MV-4-11 (cell line): Measurements from ENCODE around the gene SPANXN4.
A peak's percentile ranks its signal among the peaks of the same experiment; 100 is the strongest.

Source experiments
- DNase-seq: peaks from one replicate; lab custom pipeline; 2025; lab: John Stamatoyannopoulos, UW

Gene SPANXN4, protein sequence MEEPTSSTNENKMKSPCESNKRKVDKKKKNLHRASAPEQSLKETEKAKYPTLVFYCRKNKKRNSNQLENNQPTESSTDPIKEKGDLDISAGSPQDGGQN

DNA sequence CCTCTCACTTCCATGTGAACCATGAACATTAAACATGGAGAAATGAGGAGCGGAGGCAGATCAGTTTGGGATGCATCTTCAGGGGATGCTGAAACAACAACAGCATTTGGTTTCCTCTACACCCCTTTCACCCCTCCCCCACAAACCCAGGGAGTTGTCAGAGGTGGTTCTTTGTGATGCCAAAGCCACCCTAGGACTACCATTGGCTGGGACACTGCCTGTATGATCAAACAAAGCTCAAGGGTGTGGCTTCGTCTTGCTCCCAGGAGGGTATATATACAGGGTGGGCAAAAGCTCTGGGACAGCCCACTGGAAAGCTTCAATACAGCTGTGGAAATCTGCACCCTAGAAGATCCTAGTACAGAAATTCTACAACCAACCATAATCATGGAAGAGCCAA is at the start of gene SPANXN4:
Gene SPANXN4 (plus strand): TSS at position 301 of the 400 bp plus-strand sequence. CDS start 87 bp downstream, at position 388.
- no peak for DNase-seq

DNA sequence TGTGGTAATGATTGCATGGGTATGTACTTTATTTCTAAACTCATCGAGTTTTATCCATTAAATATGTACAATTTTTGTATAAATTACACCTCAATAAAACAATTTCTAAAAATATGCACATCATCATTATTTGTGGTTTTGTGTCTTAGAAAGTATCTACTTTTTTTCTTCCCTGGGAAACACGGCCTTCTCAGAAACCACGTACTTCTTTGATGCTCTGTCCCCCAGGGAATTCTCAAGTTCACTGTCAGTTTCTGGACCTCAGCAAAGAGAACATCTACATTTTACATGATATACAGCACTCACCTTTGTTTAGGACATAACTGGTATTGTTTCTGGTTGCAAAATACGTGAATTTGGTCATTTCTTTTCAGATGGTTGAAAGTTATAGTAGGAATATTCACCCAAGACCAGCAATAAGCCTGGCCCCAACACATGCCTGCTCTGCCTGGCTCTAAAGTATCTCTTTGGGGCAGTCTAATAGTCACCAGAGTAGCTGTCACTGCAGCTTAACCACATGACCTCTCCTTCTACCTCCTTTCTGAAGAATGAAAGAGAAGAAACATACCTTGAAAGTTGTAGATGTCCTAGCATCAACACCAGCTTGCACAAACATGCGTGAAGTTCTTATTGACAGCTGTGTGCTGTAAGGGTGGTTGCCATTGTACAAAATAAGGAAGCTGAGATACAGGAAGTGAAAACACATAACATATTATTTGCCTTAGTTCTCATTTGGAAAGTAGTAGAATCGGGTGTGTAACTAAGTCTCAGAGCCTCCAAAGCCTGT is 48.4 kb upstream of the SPANXN4 start:
- DNase-seq: peak; percentile 80

DNA sequence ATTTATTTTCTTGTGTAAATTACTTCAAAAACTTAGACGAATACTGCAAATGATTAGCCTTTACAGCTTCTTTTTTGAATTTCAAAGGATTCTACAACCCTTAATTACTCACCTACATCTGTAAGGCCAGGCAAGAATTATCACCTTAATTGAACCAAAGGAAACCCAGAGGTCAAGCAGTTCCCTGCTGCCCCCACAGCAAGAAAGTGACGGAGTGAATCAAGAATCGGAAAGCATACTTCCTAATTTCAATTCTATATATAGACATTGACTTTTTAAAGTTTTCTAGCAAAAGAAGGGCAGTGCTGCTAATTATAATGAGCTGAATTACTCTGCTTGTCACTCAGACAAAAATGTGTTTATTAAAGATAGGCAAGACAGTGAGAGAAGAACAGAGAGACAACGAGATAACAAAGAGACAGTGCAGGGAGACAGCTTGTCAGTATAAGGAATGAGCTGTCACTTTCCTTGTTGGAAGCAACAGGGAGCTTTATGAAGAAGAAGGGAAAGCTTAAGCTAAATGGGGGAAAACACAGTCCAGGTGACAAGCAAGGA is 47.5 kb upstream of the SPANXN4 start:
- DNase-seq: peak; percentile 33

DNA sequence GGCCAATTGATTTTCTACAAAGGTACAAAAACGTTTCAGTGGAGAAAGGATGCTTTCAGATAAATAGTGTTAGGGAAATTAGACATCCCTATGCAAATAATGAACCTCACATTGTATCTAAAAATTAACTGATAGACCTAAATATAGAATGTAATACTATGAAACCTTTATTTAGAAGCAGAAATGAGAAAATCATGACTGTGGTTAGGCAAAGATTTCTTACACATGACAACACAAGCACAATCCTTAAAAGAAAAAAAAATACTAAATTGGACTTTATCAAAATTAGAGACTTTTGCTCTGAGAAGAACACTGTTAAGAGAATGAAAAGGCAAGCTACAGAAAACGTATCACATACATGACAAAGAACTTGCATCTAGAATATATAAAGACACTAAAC is 43.0 kb upstream of the SPANXN4 start:
- DNase-seq: no peak

DNA sequence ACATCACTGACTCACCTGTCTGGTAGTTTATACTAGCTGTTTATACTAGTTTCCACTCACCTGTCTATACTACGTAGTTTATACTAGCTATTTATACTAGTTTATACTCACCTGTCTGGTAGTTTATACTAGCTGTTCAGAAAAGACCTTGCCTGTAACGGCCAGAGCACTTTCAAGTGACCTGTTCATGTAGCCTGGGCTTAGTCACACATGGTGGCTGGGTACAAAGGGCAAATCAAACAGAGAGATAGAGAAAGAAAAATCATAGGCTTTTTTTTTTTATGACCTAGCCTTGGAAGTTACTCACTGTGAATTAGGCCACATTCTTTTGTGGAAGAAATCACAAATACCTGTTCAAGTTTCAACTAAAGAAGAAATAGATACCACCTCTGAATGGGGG is 30.7 kb upstream of the SPANXN4 start:
- DNase-seq: no peak

DNA sequence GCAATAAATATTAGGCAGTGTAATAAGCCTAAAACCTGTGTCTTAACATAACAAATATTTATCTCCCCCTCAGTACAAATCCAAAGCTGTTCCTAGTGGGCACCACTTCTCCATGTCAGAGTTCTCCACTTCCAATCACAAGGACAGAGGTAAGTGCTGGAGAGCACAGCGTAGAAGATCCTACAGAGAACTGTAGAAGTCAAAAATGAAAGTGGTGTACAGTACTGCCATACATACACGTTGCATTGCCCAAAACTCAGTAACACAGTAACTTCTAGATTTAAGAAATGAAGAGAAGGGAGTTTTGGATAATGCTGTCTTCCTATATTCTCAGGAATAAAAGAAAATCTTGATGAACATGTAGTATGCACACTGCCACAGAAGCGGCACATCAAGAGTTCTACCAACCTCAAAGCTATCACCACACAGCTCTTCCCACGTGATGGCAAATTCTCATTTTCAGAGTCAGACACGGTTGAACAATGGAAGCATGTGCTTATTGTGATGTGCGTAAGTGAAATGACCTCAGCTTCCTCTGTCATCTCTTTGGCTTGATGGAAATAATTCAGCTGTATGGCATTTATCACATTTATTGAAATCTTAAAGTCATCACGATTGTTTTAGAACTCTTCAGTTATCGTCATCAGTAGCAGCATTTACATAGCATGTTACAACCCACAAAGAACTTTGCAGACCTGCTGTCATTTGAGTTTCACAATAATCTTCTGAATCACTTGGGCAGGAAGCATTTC is 27.1 kb upstream of the SPANXN4 start:
- peak; percentile 84 for DNase-seq

DNA sequence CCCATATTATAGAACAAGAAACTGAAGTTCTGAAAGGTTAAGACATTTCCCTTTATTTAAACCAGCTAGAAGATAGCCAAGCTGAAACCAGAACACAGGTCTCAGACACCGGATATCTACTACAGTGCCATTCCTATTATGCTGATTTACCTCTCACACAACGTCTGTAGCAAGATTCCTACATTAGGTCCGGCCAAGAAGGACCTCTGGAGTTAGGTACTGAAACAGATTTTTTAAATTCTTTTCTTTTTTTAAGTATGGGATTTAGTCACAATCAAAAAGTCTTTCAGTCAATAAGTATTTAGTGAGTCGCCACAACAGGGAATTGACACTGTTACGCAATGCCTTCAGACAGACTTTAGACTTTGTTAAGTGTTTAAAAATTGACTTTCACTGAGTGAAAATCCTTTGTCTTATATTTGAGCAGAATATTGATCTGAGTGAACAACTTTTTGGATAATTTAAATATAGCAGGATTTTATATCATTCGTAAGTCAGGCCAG is 26.5 kb upstream of the SPANXN4 start:
- DNase-seq: no peak

DNA sequence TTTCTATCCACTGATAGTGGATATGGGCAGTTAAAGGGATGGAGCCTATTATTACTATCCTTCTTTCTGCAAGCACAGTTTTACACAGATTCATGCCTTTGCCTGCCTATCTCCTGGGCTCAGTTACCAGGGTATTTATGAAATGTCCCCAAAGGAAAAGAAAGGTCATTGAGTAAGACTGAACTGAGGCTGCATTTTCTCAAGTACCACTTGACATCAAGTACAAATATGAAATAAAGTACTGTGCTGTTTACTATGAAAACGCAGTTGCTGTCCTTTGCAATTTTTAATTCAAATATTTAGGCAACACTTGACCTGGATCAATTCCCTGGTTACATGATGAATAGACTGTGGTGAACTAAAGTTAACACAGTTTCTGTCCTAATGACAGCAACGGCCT is 23.5 kb upstream of the SPANXN4 start:
- DNase-seq: no peak

DNA sequence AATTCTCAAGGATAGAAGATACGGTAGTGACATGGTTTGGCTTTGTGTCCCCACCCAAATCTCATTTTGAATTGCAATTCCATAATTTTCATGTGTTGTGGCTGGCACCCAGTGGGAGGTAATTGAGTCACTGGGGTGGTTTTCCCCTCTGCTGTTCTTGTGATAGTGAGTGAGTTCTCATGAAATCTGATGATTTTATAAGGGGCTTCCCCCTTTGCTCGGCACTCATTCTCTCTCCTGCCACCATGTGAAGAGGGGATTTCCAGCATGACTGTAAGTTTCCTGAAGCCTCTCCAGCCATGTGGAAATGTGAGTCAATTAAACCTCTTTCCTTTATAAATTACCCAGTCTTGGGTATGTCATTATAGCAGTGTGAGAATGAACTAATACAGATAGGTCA is 8.5 kb upstream of the SPANXN4 start:
- DNase-seq: no peak

DNA sequence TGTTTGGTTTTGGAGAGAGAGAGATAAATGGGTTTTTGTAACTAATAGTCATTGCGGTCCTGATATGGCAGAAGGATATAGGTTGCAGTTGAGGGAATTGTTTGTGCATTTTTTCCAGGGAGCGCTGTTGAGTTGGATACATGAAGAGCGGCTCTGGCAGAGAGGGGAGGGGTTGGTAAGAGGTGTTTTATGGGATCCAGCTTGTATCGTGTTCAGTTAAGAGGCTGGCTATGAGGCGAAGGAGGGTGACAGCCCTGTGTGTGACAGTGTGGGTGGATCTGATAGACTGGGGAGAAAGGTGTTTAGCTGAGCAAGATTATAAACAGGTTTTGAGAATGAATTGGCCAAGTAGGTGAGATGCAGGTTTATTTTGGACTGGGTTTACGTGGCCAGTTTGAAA is 1.5 kb downstream of the SPANXN4 start:
- DNase-seq: no peak

DNA sequence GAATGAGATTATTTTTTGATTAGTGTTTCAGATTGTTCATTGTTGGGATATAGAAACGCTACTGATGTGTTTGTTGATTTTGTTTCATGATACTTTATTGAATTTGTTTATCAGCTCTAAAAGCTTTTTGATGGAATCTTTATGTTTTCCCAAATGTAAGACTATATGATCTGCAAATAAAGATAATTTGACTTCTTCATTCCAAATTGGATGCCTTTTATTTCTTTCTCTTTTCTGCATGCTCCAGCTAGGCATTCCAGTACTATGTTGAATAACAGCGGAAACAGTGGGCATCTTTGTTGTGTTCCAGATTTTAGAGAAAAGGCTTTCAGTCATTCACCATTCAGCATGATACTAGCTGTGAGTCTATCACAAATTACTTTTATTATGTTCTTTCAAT is 21.8 kb downstream of the SPANXN4 start:
- DNase-seq: no peak

DNA sequence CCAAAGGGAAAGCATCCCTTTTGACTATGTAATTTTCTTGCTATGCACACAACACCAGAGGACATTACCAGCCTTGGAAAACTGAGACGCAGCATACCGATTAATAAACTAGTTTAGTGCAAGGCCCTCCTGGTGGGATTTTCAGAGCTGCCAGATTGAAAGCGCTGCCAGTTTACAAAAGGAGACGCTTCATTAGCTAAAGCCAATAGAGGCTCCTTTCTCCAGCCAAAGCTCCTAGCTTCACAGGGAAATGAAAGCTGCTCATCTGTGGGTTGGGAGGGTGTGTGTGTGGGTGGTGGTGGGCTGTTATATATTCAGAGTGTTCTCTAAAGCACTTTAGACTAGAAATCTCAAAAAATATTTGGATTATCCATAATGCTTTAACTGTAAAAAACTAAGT is 32.4 kb downstream of the SPANXN4 start:
- DNase-seq: no peak

DNA sequence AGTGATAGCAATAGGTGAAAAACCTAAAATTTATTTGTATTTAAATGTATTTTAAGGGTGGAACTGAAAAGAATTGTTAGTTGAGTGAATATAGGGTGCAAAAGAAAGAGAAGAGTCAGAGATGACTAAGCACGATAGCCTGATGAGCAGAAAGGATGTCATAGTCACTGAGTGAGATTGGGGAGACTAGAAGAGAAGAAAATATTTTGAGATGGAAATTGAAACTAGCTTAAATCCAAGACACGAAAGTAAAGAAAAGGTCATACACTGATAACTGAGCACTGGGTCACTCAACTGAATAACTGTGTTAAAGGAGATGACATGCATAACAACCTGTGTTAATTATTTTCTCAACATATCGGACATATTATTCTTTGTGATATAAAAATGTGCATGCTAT is 55.5 kb downstream of the SPANXN4 start:
- DNase-seq: no peak

DNA sequence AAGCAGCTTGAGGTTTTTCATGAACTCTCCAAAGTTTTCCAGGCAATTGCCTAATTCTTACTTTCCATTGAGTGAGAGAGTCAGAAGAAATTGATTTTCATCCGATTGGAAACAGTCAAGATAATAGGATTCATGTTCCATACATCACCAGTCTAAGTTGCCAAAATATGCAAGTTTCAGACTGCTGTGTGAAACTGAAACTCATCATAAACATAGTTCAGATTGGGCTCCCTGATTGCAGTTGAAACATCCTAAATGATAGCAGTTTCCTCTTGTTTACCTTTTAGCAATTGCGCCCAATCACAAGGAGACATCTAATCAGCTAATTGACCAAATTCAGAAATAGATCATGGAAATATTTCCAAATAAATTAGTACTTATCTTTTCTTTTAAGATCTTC is 56.8 kb downstream of the SPANXN4 start:
- DNase-seq: no peak
